HG02938 (cell line): ENCODE measurements around the gene ZNF320.
"Not testable (repeated sequence)": the region's sequence is repeated elsewhere in the genome, so short reads cannot be mapped to it uniquely, and the experiment has no call there.

ENCODE experiments used
- ATAC-seq: cut with Tn5 transposase; IDR thresholded peaks from one replicate; pipeline ENCODE4 v1.9.1; 2021; ENCODE audit warnings: mild to moderate bottlenecking, moderate library complexity; ENCODE audit not compliant: unreplicated experiment

Gene ZNF320

DNA sequence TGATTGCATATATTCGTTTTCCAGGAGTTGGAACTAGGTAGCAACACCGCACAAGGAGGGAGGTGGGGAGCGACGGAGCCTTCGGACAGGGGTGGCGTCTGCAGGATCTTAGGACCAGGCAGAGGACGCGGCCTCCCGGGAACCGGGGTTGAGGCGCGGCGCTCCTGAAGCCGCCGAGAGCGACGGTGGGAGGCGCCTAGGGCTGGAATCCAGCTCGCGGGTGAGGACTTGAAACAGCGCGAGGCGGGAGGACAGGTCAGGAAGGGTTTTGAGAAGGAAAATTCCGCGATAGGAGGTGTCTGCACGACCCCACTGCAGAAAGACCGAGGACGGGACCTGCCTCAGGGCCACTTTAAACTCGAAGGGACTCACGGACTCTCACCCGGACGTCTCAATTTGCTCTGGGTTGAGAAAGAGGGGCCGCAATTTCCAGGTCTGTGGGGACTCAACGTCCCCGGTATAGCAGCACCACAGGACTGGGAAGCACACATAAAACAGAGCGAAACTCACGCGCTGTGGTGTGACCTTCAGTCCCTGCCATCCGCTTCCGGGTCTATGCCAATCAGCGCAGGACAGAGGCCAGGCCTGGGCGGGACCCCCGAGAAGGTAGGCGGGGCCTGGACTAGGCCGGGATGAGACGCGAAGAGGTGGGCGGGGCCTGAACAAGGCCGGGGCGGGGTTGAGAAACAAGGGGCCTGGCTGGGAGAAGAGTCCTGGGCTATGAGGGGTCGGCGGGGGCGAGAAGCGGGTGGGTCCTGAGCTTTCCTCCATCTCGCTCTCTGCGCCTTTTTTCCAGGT is at the start of gene ZNF320:
ZNF320 (minus strand) TSS at position 498 of the 798 bp plus-strand sequence. CDS start 7,380 bp downstream, outside the sequence.
- peak; percentile 81 for ATAC-seq

GRCh38 chr19:52946322-52947310 is 49.2 kb upstream of the ZNF320 start:
- ATAC-seq, result no peak

DNA sequence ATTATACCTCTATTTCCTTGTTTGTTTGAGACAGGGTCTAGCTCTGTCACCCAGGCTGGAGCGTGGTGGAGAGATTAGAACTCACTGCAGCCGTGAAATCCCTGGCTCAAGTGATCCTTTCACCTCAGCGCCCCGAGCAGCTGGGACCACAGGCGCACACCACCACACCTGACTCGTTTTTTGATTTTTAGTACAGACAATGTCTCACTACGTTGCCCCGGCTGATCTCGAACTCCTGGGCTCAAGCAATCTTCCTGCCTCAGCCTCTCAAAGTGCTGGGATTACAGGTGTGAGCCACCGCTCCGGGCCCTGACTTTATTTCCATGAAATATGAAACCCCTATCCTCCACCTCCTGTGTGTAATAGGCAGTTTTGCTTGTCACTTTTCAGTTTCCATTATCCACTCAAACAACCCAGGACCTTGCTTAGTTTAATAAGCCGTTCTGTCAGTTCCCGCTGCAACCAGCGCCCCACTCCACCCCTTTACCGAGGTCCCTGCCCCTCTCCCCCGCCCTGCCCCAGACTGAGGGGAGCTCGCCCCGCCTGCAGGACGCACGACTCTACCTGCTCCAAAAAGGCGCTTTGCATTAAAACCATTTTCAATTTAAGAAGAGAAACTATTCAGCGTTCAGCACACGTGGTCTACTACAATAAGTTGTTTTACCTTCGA is 48.4 kb upstream of the ZNF320 start:
- ATAC-seq, result no peak

DNA sequence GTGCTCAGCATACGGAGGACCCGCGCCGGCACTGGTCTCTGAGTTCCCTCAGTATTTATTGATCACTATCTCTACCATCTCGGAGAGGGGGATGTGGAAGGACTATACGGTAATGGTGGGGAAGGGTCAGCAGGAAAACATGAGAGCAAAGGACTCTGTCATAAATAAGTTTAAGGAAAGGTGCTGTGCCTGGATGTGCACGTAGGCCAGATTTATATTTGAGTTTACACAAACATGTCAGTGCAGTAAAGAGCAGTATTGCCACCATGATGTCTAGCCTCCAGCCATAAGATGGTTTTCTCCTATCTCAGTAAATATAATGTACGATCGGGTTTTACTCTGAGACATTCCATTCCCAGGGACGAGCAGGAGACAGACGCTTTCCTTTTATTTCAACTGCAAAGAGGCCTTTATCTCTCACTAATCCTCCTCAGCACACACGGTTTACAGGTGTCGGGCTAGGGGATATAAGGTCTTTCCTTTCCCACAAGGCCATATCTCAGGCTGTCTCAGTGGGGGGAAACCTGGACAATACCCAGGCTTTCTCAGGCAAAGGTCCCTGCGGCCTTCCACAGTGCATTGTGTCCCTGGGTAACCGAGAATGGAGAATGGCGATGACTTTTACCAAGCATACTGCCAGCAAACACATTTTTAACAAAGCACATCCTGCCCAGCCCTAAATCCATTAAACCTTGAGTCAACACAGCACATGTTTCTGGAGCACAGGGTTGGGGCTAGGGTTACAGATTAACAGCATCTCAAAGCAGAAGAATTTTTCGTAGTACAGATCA is 47.5 kb upstream of the ZNF320 start:
- ATAC-seq, result not testable (repeated sequence)

- no peak for ATAC-seq
Observed at GRCh38 chr19:52943884-52944643, 46.6 kb upstream of the ZNF320 start.

DNA sequence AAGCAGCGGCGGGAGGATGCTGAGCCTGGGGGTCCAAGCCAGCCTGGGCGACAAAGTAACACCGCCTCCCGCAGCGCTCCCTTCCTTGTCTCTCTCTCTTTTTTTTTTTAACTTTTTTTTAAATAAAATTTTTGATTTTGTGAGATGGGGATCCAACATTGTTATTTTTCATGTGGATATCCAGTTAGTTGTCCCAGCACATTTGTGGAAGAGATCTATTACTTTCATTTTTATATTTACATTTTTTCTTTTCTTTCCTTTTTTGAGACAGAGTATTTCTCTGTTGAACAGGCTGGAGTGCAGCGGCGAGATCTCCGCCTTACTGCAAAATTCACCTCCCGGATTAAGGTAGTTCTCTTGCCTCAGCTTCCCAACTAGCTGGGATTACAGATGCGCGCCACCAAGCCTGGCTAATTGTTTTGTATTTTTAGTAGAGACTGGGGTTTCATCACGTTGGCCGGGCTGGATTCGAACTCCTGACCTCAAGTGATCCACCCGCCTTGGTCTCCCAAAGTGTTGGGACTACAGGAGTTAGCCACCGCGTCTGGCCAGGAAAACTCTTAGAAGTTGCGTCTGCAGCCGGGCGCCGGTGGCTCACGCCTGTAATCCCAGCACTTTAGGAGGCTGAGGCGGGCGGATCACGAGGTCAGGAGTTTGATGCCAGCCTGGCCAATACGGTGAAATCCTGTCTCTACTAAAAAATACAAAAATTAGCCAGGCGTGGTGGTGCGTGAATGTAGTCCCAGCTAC is 45.9 kb upstream of the ZNF320 start:
- ATAC-seq, result no peak

GRCh38 chr19:52942386-52943133 is 45.1 kb upstream of the ZNF320 start:
- ATAC-seq, result peak; percentile 79

DNA sequence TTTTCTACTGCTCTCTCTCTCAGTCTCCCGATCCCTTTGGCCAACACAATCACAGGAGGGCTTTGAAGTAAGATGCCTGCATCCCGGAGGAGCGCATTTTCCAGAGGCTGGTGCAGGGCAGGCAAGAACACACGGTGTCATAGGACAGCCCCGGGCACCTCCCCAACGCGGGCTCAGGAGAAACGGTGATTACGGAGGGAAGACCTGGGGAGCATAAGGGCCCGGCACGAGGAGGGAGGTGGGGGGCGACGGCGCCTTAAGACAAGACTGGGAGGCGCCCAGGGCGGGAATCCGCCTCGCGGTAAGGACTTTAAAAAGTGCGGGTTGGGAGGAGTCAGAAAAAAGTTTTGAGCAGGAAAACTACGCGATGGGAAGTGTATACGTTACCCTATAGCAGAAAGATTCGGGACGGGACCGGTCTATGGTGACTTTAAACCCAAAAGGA is 44.5 kb upstream of the ZNF320 start:
- ATAC-seq, result peak; percentile 20

GRCh38 chr19:52941523-52941922 is 44.1 kb upstream of the ZNF320 start:
- not testable (repeated sequence) for ATAC-seq

- ATAC-seq, result not testable (repeated sequence)
Observed at GRCh38 chr19:52940905-52941304, 43.5 kb upstream of the ZNF320 start.

DNA sequence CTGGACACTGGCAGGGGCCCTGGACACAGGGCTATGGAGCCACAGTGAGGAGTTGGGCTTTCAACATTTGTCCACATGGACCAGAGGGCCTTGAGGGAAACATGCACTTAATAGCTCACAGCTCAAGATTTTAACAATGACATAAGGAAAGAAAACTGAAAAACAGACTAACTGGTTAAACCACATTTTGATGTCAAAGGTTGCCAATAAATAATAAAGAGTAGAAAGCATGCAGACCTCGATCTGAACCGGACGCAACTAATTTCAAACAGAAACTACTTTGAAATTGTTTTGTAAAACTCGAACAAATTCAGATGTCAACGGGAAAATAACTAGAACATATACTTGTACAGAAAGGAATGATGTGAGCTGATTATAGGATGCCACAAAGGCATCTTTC is 41.3 kb upstream of the ZNF320 start:
- ATAC-seq, result no peak

- ATAC-seq, result no peak
Observed at GRCh38 chr19:52936954-52937325, 39.5 kb upstream of the ZNF320 start.

DNA sequence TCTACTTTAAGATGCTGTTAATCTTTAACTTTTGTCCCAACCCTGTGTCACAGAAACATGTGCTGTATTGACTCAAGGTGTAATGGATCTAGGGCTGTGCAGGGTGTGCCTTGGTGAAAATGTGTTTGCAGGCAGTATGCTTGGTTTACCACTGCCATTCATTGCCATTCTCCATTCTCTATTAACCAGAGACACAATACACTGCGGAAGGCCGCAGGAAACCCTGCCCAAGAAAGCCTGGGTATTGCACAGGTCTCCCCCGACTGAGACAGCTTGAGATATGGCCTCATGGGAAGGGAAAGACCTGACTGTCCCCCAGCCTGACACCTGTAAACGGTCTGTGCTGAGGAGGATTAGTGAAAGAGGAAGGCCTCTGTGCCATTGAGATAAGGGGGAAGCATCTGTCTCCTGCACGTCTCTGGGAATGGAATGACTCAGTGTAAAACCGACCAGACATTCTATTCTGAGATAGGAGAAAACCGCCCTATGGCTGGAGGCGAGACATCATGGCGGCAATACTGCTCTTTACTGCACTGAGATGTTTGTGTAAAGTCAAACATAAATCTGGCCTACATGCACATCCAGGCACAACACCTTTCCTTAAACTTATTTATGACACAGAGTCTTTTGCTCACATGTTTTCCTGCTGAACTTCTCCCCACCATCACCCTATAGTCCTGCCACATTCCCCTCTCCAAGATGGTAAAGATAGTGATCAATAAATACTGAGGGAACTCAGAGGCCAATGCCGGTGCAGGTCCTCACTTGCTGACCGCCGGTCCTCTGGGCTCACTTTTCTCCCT is 38.9 kb upstream of the ZNF320 start:
- ATAC-seq, result no peak

DNA sequence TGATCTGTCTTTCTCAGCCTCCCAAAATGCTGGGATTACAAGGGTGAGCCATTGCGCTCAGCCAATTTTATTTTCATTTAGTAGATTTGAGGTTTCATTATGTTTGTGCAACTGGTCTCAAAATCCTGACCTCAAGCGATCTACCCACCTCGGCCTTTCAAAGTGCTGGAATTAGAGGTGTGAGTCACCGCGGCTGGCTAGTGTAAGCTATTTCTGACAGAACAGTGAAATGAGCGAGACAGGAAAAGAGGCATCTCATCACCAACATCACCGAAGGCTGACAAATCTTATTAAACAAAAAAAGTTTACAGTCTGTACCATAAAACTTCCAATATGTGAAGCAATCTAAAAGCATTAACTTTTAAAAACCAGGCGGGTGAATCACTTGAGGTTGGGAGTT is 38.0 kb upstream of the ZNF320 start:
- ATAC-seq, result no peak

DNA sequence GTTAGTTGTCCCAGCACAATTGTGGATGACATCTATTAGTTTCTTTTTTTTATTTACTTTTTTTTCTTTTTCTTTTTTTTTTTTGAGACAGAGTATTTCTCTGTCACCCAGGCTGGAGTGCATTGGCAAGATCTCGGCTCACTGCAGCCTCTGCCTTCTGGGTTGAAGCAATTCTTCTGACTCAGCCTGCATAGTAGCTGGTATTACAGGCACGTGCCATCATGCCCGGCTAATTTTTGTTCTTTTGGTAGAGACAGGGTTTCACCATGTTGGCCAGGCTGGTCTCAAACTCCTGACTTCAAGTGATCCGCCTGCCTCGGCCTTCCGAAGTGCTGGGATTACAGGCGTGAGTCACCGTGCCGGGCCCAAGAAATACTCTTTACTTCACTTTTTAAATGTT is 27.2 kb upstream of the ZNF320 start:
- ATAC-seq, result not testable (repeated sequence)

- no peak for ATAC-seq
Observed at GRCh38 chr19:52923778-52924593, 26.6 kb upstream of the ZNF320 start.
